SK-N-SH treated with all-trans-retinoic acid at 6 μM for 48 hours (cell line): ENCODE data around the gene RPLP2.

Source experiments
- ARNTL ChIP-seq: fragments of 450-650 bp; formaldehyde crosslinking; IDR thresholded peaks from 2 replicates; pipeline ENCODE4 v1.5.0; 2020; ENCODE audit warnings: low read depth, mild to moderate bottlenecking, moderate library complexity, borderline replicate concordance
- GLIS3 ChIP-seq: fragments of 250-450 bp; sonication (Bioruptor Pico); IDR thresholded peaks from 2 replicates; pipeline ENCODE4 v1.5.0; 2020; ENCODE audit warnings: mild to moderate bottlenecking, moderate library complexity
- OSR1 ChIP-seq: fragments of 250-450 bp; sonication (Bioruptor Pico); IDR thresholded peaks from 2 replicates; pipeline ENCODE4 v1.8.0; 2022; ENCODE audit warnings: moderate library complexity, mild to moderate bottlenecking, inconsistent platforms
- RARB ChIP-seq: fragments of 250-450 bp; sonication (Bioruptor Pico); IDR thresholded peaks from 2 replicates; pipeline ENCODE4 v1.8.0; 2021; ENCODE audit warnings: mild to moderate bottlenecking, moderate library complexity
- ZNF70 ChIP-seq: fragments of 450-650 bp; formaldehyde crosslinking; IDR thresholded peaks from 2 replicates; pipeline ENCODE4 v1.5.0; 2020; ENCODE audit warnings: mild to moderate bottlenecking, moderate library complexity
- TF ChIP-seq, protein P1 (sequence below): fragments of 250-450 bp; sonication (Bioruptor Pico); IDR thresholded peaks from 2 replicates; pipeline ENCODE4 v1.8.0; 2020; ENCODE audit warnings: mild to moderate bottlenecking, moderate library complexity, borderline replicate concordance

DNA sequence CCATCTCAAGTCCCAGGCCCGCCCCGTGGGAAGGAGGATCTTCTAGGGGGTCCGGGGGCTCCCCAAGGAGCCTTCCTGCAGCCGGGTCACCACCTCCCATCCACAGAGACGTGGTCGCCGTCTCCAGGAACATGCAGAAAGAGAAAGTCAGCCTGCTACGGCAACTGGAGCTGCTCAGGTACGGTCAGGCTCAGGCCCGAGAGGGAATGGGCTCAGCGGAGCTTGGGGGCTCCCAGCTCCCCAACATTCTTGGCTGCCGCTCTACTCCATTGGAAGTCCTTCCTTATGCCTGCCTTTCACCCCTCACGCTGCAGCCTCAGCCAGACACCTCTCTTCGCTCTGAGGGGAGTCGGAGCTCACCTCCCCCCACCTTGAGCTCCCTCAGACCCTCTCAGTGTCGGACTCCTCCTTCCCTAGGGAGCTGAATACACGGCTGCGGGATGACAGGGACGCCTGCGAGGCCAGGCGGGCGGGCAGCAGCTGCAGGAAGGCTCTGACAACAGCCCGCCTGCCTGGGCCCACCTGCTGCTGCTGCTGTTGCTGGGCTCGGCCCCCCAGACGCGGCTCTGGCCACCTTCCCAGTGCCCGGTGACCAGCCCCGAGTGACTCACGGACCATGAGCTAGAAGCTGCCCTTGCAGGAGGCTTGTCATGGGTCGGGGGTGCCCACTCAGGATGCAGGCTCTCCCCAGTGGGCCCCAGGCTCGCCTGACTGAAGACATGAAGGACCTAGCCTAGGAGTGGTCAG, 21.5 kb downstream of the RPLP2 start:
- TF ChIP-seq ZNF70 (no peak), OSR1 (CRISPR knock-in tag) (no peak), GLIS3 (CRISPR knock-in tag) (no peak), ARNTL (CRISPR knock-in tag) (no peak), RARB (CRISPR knock-in tag) (no peak)
- TF ChIP-seq, protein P1, sequence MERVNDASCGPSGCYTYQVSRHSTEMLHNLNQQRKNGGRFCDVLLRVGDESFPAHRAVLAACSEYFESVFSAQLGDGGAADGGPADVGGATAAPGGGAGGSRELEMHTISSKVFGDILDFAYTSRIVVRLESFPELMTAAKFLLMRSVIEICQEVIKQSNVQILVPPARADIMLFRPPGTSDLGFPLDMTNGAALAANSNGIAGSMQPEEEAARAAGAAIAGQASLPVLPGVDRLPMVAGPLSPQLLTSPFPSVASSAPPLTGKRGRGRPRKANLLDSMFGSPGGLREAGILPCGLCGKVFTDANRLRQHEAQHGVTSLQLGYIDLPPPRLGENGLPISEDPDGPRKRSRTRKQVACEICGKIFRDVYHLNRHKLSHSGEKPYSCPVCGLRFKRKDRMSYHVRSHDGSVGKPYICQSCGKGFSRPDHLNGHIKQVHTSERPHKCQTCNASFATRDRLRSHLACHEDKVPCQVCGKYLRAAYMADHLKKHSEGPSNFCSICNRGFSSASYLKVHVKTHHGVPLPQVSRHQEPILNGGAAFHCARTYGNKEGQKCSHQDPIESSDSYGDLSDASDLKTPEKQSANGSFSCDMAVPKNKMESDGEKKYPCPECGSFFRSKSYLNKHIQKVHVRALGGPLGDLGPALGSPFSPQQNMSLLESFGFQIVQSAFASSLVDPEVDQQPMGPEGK = no peak; the same call in 1 of the 2 replicates
